HEK293T (cell line): ENCODE data around the gene RPS25.
"Not testable (repeated sequence)": the region's sequence is repeated elsewhere in the genome, so short reads cannot be mapped to it uniquely, and the experiment has no call there.

ENCODE experiments used
- CTCF ChIA-PET: fragments of 350-600 bp; formaldehyde crosslinking; extraction: SDS; loops from one replicate; lab custom pipeline; 2021; ENCODE audit warnings: antibody characterized with exemption, inconsistent platforms; lab: Yijun Ruan, JAX
- POLR2A ChIA-PET: fragments of 350-600 bp; formaldehyde crosslinking; extraction: SDS; loops from one replicate; lab custom pipeline; 2020; ENCODE audit warnings: antibody characterized with exemption, inconsistent platforms; lab: Yijun Ruan, JAX
- DNase-seq: peaks from one replicate; pipeline ENCODE4 v3.0.0; 2012; ENCODE audit warnings: mixed read lengths; ENCODE audit errors: extremely low spot score
- ARNT ChIP-seq: fragments of 450-650 bp; IDR thresholded peaks from 2 replicates; pipeline ENCODE4 v1.6.1; 2017; ENCODE audit warnings: mild to moderate bottlenecking
- BHLHE40 ChIP-seq: fragments of 450-650 bp; IDR thresholded peaks from 2 replicates; pipeline ENCODE4 v1.6.1; 2016; ENCODE audit warnings: mild to moderate bottlenecking, moderate library complexity, borderline replicate concordance
- CTBP1 ChIP-seq: fragments of 450-650 bp; IDR thresholded peaks from 2 replicates; pipeline ENCODE4 v1.6.1; 2016; ENCODE audit warnings: borderline replicate concordance
- ELF4 ChIP-seq: fragments of 450-650 bp; IDR thresholded peaks from 2 replicates; pipeline ENCODE4 v1.6.1; 2017; ENCODE audit warnings: antibody characterized with exemption
- FOXA1 ChIP-seq: fragments of 450-650 bp; IDR thresholded peaks from 2 replicates; pipeline ENCODE4 v1.6.1; 2016; ENCODE audit warnings: mild to moderate bottlenecking
- FOXK2 ChIP-seq: fragments of 450-650 bp; IDR thresholded peaks from 2 replicates; pipeline ENCODE4 v1.6.1; 2016; ENCODE audit warnings: mild to moderate bottlenecking
- FOXM1 ChIP-seq: fragments of 450-650 bp; IDR thresholded peaks from 2 replicates; pipeline ENCODE4 v1.6.1; 2017; ENCODE audit warnings: mild to moderate bottlenecking, borderline replicate concordance
- HDGF ChIP-seq: fragments of 450-650 bp; IDR thresholded peaks from 2 replicates; pipeline ENCODE4 v1.6.1; 2017; ENCODE audit warnings: antibody characterized with exemption, borderline replicate concordance
- L3MBTL2 ChIP-seq: fragments of 450-650 bp; conservative IDR thresholded peaks from 2 replicates; pipeline ENCODE4 v1.6.1; 2016; ENCODE audit warnings: mild to moderate bottlenecking
- LEF1 ChIP-seq: fragments of 450-650 bp; IDR thresholded peaks from 2 replicates; pipeline ENCODE4 v1.6.1; 2017; ENCODE audit warnings: mild to moderate bottlenecking, borderline replicate concordance
- NFRKB ChIP-seq: fragments of 450-650 bp; IDR thresholded peaks from 2 replicates; pipeline ENCODE4 v1.6.1; 2016; ENCODE audit warnings: mild to moderate bottlenecking, moderate library complexity
- PKNOX1 ChIP-seq: fragments of 450-650 bp; IDR thresholded peaks from 2 replicates; pipeline ENCODE4 v1.6.1; 2016
- SP1 ChIP-seq: fragments of 450-650 bp; IDR thresholded peaks from 2 replicates; pipeline ENCODE4 v1.6.1; 2017
- SUZ12 ChIP-seq: fragments of 450-650 bp; IDR thresholded peaks from 2 replicates; pipeline ENCODE4 v1.6.1; 2016; ENCODE audit warnings: mild to moderate bottlenecking
- TARDBP ChIP-seq: fragments of 450-650 bp; IDR thresholded peaks from 2 replicates; pipeline ENCODE4 v1.6.1; 2016
- ZNF384 ChIP-seq: fragments of 450-650 bp; IDR thresholded peaks from 2 replicates; pipeline ENCODE4 v1.6.1; 2016

RPS25 gene

DNA sequence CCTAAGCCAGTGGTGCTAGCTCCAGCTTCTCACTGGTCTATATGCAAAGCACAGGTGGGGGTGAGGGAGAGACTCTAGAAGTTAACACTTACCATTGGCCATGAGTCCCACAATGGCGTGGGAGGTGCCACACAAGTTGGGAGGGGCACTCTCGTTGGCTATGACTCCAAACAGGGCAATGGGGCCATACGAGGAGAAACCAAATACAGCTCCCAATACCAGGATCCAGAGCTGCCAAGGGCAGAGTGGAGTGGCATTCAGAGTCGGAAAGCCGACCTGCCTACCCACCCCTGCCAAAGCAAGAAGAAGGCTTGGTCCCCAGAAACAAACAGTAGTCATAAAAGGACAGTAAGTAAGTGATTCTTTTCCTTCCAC, 6.9 kb upstream of the RPS25 start:
- CTCF ChIA-PET: interaction anchor here (1.0 kb wide), 1 partner anchor 298 kb away, joined by 4 read pairs; no protein-coding TSS in a partner anchor
- POLR2A ChIA-PET: no interaction called here
- no peak for DNase-seq
- no peak for TF ChIP-seq FOXM1
- TF ChIP-seq BHLHE40: no peak
- TF ChIP-seq NFRKB: no peak
- TF ChIP-seq ZNF384: no peak
- TF ChIP-seq HDGF: no peak
- no peak for TF ChIP-seq LEF1
- TF ChIP-seq TARDBP: no peak
- no peak for TF ChIP-seq L3MBTL2
- no peak for TF ChIP-seq PKNOX1
- no peak for TF ChIP-seq SP1
- no peak for TF ChIP-seq ARNT
- TF ChIP-seq ELF4: no peak
- TF ChIP-seq SUZ12: no peak

DNA sequence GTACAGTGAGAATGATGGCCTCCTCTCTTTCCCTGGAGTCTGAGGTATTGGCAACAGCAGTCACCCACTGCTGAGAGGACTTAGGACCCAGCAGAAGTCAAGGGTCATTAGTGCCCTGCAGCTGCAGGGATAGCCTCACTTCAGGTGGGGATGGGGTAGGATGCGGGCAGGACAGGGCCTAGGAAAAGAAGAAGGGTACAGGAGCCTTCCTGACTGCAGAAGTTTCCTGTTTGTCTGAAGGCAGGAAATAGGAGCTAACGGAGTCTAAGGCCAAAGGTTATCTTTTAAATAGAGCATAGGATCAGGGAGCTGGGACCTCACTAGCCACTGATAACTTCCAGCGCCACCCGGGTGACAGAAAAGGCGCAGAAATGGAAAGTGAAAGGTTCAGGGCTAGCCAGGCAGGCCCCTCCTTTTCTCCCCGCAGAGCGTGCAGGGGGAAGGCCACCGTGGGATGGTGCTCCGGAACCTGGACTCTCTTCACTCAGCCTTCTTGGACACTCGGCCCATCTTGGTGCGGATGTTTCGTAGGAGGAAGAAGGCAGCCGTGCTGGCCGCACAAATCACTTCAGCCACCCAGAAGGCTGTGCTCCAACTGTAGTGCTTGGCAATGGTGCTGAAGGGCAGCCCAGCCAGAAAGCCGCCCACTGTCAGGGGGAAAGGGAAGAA, 6.4 kb upstream of the RPS25 start:
- ChIA-PET POLR2A (interaction anchor here (1.2 kb wide), 2 partner anchors 10 to 19 kb away, joined by 3 read pairs; no protein-coding TSS in a partner anchor), CTCF (interaction anchor here (1.0 kb wide), 1 partner anchor 299 kb away, joined by 4 read pairs; no protein-coding TSS in a partner anchor)
- TF ChIP-seq ZNF384: no peak
- no peak for TF ChIP-seq HDGF
- no peak for TF ChIP-seq TARDBP
- no peak for TF ChIP-seq FOXM1
- DNase-seq: no peak

GRCh38 chr11:119023741-119024140, 5.6 kb upstream of the RPS25 start:
- no peak for TF ChIP-seq HDGF
- no peak for TF ChIP-seq FOXA1
- TF ChIP-seq PKNOX1: no peak
- TF ChIP-seq BHLHE40: no peak
- no peak for TF ChIP-seq L3MBTL2
- TF ChIP-seq NFRKB: no peak
- no peak for TF ChIP-seq ZNF384
- TF ChIP-seq FOXM1: no peak
- TF ChIP-seq LEF1: no peak
- TF ChIP-seq TARDBP: no peak
- TF ChIP-seq SUZ12: no peak
- TF ChIP-seq ELF4: no peak
- POLR2A ChIA-PET: interaction anchor here (1.2 kb wide), 2 partner anchors 9 to 19 kb away, joined by 3 read pairs; no protein-coding TSS in a partner anchor

GRCh38 chr11:119021631-119022030, 3.5 kb upstream of the RPS25 start:
- POLR2A ChIA-PET: interaction anchor here (0.6 kb wide), 1 partner anchor 19 kb away, joined by 4 read pairs; no protein-coding TSS in a partner anchor
- CTCF ChIA-PET: no interaction called here
- DNase-seq: no peak
- no peak for TF ChIP-seq BHLHE40
- TF ChIP-seq NFRKB: no peak
- no peak for TF ChIP-seq LEF1
- TF ChIP-seq CTBP1: no peak
- TF ChIP-seq ZNF384: no peak
- no peak for TF ChIP-seq L3MBTL2
- no peak for TF ChIP-seq PKNOX1
- no peak for TF ChIP-seq TARDBP

More at GRCh38 chr11:119023741-119024140, 5.6 kb upstream of the RPS25 start:
- DNase-seq: no peak
- CTCF ChIA-PET: no interaction called here

DNA sequence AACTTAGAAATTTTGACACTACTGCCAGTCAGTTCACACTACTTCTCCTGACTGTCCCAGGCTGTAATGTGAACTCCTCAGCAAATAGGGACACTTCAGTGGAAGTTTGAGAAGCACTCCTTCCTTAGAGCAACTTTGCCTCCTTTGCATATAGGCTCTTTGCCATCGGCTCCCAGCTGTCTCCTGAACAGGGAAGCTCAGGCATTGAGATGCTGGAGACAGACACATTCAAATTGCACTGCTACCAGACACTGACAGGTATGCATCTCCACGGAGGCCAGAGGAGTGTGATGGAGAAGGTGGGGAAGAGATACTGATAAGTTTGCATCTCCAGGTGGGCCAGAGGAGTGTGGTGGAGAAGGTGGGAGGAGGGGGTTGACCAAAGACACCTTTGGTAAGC, 1.9 kb upstream of the RPS25 start:
- no peak for DNase-seq
- POLR2A ChIA-PET: interaction anchor here (1.0 to 3.6 kb wide), 3 partner anchors 10 to 99 kb away, joined by 3 to 14 read pairs (median 3); partner anchors contain the start of genes HMBS and SLC37A4
- no peak for TF ChIP-seq ZNF384
- TF ChIP-seq PKNOX1: no peak
- no peak for TF ChIP-seq SP1
- no peak for TF ChIP-seq FOXA1
- TF ChIP-seq BHLHE40: no peak
- TF ChIP-seq HDGF: no peak
- no peak for TF ChIP-seq ARNT
- TF ChIP-seq ELF4: no peak
- TF ChIP-seq NFRKB: no peak
- TF ChIP-seq TARDBP: no peak
- no peak for TF ChIP-seq CTBP1
- no peak for TF ChIP-seq LEF1
- TF ChIP-seq FOXK2: no peak
- CTCF ChIA-PET: no interaction called here

GRCh38 chr11:119017377-119017776, 766 bp downstream of the RPS25 start:
- ChIA-PET POLR2A (interaction anchor here (3.6 kb wide), 1 partner anchor 13 kb away, joined by 14 read pairs; the partner anchor contains the start of gene SLC37A4), CTCF (interaction anchor here (0.6 kb wide), 1 partner anchor 204 kb away, joined by 4 read pairs; no protein-coding TSS in a partner anchor)
- not testable (repeated sequence) for DNase-seq
